HepG2 (cell line): ENCODE measurements around the gene C1RL. TPM values are rescaled to one million over a fixed set of nuclear protein-coding genes. Genes with fewer than 3 reads are reported as not detected.

Source experiments
- AGO2 ChIP-seq: fragments of 200-400 bp; formaldehyde crosslinking; optimal IDR thresholded peaks from 2 replicates; pipeline ENCODE3; 2017; ENCODE audit warnings: mild to moderate bottlenecking, low read depth, low read length, moderate library complexity
- BORCS8-MEF2B ChIP-seq: sonication (generic); formaldehyde crosslinking; IDR thresholded peaks from 2 replicates; pipeline ENCODE4 v1.8.0; 2022; ENCODE audit warnings: mild to moderate bottlenecking, missing genetic modification reagents
- BRCA1 ChIP-seq: sonication (generic); formaldehyde crosslinking; IDR thresholded peaks from 2 replicates; pipeline ENCODE4 v1.4.0; 2020; ENCODE audit warnings: missing genetic modification reagents
- CREB1 ChIP-seq, 2 experiments: fragments of 450-650 bp in 1 of 2; IDR thresholded peaks; 2 replicates each; pipeline ENCODE4 v1.6.1; 2016 to 2017; ENCODE audit warnings: control low read depth in 1 of 2, mild to moderate bottlenecking in 1 of 2, missing compliant biosample characterization in 1 of 2, missing genetic modification characterization in 1 of 2
- FOSL2 ChIP-seq: sonication (generic); formaldehyde crosslinking; IDR thresholded peaks from 2 replicates; pipeline ENCODE4 v1.4.0; 2020; ENCODE audit warnings: missing genetic modification reagents
- FOXP1 ChIP-seq, 2 experiments: fragments of 450-650 bp in 1 of 2; IDR thresholded peaks; 2 replicates each; pipeline ENCODE4 v1.6.1; 2017 to 2018; ENCODE audit warnings: antibody characterized with exemption in 1 of 2
- GTF2F1 ChIP-seq: fragments of 150-350 bp; IDR thresholded peaks from 2 replicates; pipeline ENCODE4 v1.6.1; 2014; ENCODE audit warnings: low read length
- NCOA2 ChIP-seq: sonication (generic); formaldehyde crosslinking; IDR thresholded peaks from 2 replicates; pipeline ENCODE4 v1.8.0; 2022; ENCODE audit warnings: inconsistent platforms
- PHF5A ChIP-seq: IDR thresholded peaks from one replicate; pipeline ENCODE4 v1.6.1; 2018; ENCODE audit warnings: low read depth, missing genetic modification reagents; ENCODE audit not compliant: unreplicated experiment
- ZNF350 ChIP-seq: sonication (generic); formaldehyde crosslinking; IDR thresholded peaks from 2 replicates; pipeline ENCODE4 v1.4.0; 2020; ENCODE audit warnings: mild to moderate bottlenecking, low read depth, missing genetic modification reagents, borderline replicate concordance
- ZNF605 ChIP-seq: sonication (generic); formaldehyde crosslinking; IDR thresholded peaks from 2 replicates; pipeline ENCODE4 v1.8.0; 2022; ENCODE audit warnings: mild to moderate bottlenecking, missing genetic modification reagents
- ZNF782 ChIP-seq: sonication (generic); formaldehyde crosslinking; IDR thresholded peaks from 2 replicates; pipeline ENCODE4 v1.4.0; 2020; ENCODE audit warnings: missing genetic modification reagents, mild to moderate bottlenecking, borderline replicate concordance
- polyA plus RNA-seq, 8 experiments: library from polyadenylated mRNA; depleted of rRNA in 3 of 8; stranded (reverse) in 7 of 8; unstranded in 1 of 8; fragments of >200 nt; fragmentation: Illumina TruSeq in 4 of 8; extraction: Trizol in 4 of 8; gene quantifications; 2 replicates each; pipeline versions ENCODE4 v1.2.1 to v1.2.3, GENCODE V29; 2011 to 2016; ENCODE audit warnings: low read depth in 4 of 8, missing spikeins in 1 of 8, mixed read lengths in 1 of 8; ENCODE audit not compliant: insufficient read depth in 1 of 8
- total RNA-seq, 5 experiments: library from RNA; depleted of rRNA; stranded (reverse); fragments of >200 nt; fragmentation: Illumina TruSeq; extraction: Trizol; gene quantifications; 2 replicates each; pipeline ENCODE4 v1.2.3, GENCODE V29; 2016; ENCODE audit warnings: low read depth in 1 of 5
- TF ChIP-seq, protein P1 (sequence below): fragments of 450-650 bp; IDR thresholded peaks from 2 replicates; pipeline ENCODE4 v1.6.1; 2016
- TF ChIP-seq, protein P2 (sequence below): sonication (generic); formaldehyde crosslinking; conservative IDR thresholded peaks from 2 replicates; pipeline ENCODE4 v1.4.0; 2020; ENCODE audit warnings: missing genetic modification reagents
- TF ChIP-seq, protein P3 (sequence below): sonication (generic); formaldehyde crosslinking; IDR thresholded peaks from 2 replicates; pipeline ENCODE4 v1.8.0; 2022; ENCODE audit warnings: missing genetic modification reagents, mild to moderate bottlenecking, moderate library complexity, borderline replicate concordance
- TF ChIP-seq, protein P4 (sequence below): sonication (generic); formaldehyde crosslinking; IDR thresholded peaks from 2 replicates; pipeline ENCODE4 v1.5.1; 2020; ENCODE audit warnings: missing genetic modification reagents, mild to moderate bottlenecking, borderline replicate concordance
- TF ChIP-seq, protein P5 (sequence below): sonication (generic); formaldehyde crosslinking; IDR thresholded peaks from 2 replicates; pipeline ENCODE4 v1.4.0; 2020; ENCODE audit warnings: missing genetic modification reagents
- TF ChIP-seq, protein P6 (sequence below): conservative IDR thresholded peaks from 2 replicates; pipeline ENCODE4 v1.6.1; 2018; ENCODE audit warnings: missing genetic modification reagents

C1RL gene
- total and polyA plus RNA-seq, 2 of the 13 experiments (the other 11 are each of a cell fraction or from before 2014, with no cell fraction given): 28.9 to 53.1 TPM

DNA sequence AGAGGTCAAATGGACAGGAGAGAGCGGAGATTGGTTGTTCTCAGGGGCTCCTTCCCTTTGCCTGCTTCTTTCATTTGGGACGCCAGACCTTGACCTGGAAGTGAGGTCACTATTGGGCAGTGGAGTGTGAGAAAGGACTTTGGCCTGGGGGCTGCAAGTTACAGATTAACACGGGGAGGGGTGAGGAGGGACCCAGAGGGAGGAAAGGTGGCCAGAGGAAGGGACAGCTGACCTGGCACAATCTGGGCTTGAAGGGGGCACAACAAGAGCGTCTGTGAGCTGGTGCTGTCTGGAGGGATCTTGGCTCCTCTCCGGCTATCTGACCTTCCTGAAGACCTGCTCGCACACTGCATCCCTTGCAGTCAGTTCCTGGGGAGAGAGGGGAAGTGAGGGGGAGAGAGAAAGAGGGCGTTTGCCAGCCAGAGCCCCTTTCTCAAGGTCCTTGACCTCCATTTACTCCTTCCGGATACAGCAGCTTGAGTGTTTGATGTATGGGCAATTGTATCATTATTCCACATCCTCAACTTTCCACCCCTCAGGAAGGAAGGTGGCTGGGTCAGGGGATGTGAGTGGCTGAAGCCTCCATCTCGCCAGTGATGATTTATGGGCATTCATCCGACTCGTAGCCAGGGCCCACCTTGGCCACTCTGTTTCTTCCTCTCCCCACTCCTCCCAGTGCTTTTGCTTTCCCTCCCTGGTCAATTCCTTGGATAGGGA, 14.9 kb upstream of the C1RL start (continued):
- TF ChIP-seq, protein P1, sequence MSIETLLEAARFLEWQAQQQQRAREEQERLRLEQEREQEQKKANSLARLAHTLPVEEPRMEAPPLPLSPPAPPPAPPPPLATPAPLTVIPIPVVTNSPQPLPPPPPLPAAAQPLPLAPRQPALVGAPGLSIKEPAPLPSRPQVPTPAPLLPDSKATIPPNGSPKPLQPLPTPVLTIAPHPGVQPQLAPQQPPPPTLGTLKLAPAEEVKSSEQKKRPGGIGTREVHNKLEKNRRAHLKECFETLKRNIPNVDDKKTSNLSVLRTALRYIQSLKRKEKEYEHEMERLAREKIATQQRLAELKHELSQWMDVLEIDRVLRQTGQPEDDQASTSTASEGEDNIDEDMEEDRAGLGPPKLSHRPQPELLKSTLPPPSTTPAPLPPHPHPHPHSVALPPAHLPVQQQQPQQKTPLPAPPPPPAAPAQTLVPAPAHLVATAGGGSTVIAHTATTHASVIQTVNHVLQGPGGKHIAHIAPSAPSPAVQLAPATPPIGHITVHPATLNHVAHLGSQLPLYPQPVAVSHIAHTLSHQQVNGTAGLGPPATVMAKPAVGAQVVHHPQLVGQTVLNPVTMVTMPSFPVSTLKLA: no peak
- TF ChIP-seq AGO2 (no peak), ZNF350 (CRISPR knock-in tag) (no peak), NCOA2 (peak; percentile 86), FOSL2 (CRISPR knock-in tag) (0 out of 2 replicates have a peak, but pooled peaks have one; percentile 31), BRCA1 (CRISPR knock-in tag) (no peak), PHF5A (CRISPR knock-in tag) (peak; percentile 32), ZNF605 (CRISPR knock-in tag) (peak; percentile 29; the same call in 1 of the 2 replicates), GTF2F1 (no peak), FOXP1 (IDR thresholded peaks at IDR 0.05) (no peak), FOXP1 (CRISPR knock-in tag; IDR thresholded peaks at IDR 0.05) (peak; percentile 57), ZNF782 (no peak), BORCS8-MEF2B (CRISPR knock-in tag) (peak; percentile 55; the same call in 1 of the 2 replicates), CREB1 (IDR thresholded peaks at IDR 0.05) (no peak), CREB1 (CRISPR knock-in tag; IDR thresholded peaks at IDR 0.05) (peak; percentile 73)
- TF ChIP-seq, protein P2, sequence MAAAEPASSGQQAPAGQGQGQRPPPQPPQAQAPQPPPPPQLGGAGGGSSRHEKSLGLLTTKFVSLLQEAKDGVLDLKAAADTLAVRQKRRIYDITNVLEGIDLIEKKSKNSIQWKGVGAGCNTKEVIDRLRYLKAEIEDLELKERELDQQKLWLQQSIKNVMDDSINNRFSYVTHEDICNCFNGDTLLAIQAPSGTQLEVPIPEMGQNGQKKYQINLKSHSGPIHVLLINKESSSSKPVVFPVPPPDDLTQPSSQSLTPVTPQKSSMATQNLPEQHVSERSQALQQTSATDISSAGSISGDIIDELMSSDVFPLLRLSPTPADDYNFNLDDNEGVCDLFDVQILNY (CRISPR knock-in tag): no peak
- TF ChIP-seq, protein P3, sequence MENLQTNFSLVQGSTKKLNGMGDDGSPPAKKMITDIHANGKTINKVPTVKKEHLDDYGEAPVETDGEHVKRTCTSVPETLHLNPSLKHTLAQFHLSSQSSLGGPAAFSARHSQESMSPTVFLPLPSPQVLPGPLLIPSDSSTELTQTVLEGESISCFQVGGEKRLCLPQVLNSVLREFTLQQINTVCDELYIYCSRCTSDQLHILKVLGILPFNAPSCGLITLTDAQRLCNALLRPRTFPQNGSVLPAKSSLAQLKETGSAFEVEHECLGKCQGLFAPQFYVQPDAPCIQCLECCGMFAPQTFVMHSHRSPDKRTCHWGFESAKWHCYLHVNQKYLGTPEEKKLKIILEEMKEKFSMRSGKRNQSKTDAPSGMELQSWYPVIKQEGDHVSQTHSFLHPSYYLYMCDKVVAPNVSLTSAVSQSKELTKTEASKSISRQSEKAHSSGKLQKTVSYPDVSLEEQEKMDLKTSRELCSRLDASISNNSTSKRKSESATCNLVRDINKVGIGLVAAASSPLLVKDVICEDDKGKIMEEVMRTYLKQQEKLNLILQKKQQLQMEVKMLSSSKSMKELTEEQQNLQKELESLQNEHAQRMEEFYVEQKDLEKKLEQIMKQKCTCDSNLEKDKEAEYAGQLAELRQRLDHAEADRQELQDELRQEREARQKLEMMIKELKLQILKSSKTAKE (CRISPR knock-in tag): peak; percentile 73; the same call in 1 of the 2 replicates
- TF ChIP-seq, protein P4, sequence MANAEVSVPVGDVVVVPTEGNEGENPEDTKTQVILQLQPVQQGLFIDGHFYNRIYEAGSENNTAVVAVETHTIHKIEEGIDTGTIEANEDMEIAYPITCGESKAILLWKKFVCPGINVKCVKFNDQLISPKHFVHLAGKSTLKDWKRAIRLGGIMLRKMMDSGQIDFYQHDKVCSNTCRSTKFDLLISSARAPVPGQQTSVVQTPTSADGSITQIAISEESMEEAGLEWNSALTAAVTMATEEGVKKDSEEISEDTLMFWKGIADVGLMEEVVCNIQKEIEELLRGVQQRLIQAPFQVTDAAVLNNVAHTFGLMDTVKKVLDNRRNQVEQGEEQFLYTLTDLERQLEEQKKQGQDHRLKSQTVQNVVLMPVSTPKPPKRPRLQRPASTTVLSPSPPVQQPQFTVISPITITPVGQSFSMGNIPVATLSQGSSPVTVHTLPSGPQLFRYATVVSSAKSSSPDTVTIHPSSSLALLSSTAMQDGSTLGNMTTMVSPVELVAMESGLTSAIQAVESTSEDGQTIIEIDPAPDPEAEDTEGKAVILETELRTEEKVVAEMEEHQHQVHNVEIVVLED: 0 out of 2 replicates have a peak, but pooled peaks have one; percentile 22
- TF ChIP-seq, protein P5, sequence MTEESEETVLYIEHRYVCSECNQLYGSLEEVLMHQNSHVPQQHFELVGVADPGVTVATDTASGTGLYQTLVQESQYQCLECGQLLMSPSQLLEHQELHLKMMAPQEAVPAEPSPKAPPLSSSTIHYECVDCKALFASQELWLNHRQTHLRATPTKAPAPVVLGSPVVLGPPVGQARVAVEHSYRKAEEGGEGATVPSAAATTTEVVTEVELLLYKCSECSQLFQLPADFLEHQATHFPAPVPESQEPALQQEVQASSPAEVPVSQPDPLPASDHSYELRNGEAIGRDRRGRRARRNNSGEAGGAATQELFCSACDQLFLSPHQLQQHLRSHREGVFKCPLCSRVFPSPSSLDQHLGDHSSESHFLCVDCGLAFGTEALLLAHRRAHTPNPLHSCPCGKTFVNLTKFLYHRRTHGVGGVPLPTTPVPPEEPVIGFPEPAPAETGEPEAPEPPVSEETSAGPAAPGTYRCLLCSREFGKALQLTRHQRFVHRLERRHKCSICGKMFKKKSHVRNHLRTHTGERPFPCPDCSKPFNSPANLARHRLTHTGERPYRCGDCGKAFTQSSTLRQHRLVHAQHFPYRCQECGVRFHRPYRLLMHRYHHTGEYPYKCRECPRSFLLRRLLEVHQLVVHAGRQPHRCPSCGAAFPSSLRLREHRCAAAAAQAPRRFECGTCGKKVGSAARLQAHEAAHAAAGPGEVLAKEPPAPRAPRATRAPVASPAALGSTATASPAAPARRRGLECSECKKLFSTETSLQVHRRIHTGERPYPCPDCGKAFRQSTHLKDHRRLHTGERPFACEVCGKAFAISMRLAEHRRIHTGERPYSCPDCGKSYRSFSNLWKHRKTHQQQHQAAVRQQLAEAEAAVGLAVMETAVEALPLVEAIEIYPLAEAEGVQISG (CRISPR knock-in tag): peak; percentile 63; the same call in 1 of the 2 replicates
- TF ChIP-seq, protein P6, sequence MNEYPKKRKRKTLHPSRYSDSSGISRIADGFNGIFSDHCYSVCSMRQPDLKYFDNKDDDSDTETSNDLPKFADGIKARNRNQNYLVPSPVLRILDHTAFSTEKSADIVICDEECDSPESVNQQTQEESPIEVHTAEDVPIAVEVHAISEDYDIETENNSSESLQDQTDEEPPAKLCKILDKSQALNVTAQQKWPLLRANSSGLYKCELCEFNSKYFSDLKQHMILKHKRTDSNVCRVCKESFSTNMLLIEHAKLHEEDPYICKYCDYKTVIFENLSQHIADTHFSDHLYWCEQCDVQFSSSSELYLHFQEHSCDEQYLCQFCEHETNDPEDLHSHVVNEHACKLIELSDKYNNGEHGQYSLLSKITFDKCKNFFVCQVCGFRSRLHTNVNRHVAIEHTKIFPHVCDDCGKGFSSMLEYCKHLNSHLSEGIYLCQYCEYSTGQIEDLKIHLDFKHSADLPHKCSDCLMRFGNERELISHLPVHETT (CRISPR knock-in tag): no peak
